WI38 (cell line): ENCODE measurements around the gene CDK14.

Experiments used
- H3K4me3 ChIP-seq: 2 replicates; pipeline ENCODE4 v1.5.1; 2011; ENCODE audit warnings: low read depth, mild to moderate bottlenecking, control low read depth, low read length
- CTCF ChIP-seq: IDR thresholded peaks from 2 replicates; pipeline ENCODE4 v1.5.1; 2012; ENCODE audit warnings: low read depth, mild to moderate bottlenecking, control low read depth, low read length

Gene CDK14

DNA sequence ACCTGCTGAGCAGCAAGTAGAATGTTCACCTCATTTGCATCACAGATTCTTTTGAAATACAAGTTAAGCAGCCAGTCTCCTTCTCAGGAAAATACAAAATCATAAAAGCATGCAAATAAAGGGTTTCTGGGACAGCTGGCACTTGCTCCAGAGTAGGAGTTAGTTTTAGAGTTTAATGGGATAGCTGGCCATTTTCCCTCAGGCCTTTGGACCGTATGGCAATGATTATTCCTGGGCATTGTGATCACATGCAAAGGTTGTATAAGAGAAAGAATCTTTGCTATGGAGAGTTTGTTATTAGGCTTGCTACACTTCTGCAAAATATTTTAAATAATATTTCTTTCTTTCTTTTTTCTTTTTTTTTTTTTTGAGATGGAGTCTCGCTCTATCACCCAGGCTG is 240.8 kb downstream of the CDK14 start:
- TF ChIP-seq CTCF: no peak

GRCh38 chr7:90838799-90839198 is 242.7 kb downstream of the CDK14 start:
- no peak for TF ChIP-seq CTCF
- no peak overlapping the region for H3K4me3 ChIP-seq

More for the DNA sequence above, 240.8 kb downstream of the CDK14 start:
- H3K4me3 ChIP-seq: no peak overlapping the region

DNA sequence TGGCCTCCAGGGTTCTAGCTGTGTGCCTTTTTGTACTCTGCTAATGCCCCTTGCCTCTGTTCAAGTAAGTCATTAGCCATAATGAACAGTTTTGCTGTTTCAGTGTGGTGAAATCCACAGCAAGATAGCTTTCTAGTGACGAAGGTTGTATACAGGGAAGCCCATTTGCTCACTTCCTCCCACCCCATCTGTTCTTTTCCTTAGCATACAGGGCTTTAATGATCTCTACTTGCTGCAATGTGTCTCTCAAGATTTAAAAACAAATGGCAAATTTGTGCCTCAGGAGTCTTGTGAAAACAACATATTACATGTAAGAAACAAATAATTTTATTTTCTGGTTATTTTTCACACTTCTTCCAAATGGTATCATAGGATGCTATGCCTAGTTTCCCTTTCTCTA is 243.2 kb downstream of the CDK14 start:
- H3K4me3 ChIP-seq: no peak overlapping the region
- no peak for TF ChIP-seq CTCF

DNA sequence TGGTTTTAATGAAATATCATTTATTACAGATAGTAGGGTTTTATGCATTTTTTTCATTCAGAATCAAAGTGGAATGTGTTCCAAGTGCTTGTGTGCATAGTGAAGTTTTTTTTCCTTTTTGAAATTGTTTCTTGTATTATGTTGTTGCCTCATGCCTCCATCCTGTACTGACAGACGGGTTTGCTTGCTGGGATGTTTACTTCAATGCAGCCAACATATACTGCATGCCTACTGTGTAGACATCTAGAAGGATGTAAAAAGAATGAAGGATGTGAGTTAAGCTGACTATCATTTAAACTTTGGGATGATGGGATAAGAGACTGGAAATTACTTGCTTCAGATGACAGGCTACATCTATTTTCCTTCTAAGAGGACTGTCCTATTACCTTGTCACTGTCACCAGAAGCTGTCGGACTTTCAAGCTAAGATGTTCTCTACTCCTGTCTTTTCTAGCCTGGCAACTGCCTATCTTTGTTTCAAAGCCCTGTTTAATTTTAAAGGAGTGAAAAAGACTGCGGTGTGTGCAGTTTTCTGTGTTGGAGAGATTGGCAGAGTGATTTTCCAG is 243.7 kb downstream of the CDK14 start:
- no peak for TF ChIP-seq CTCF
- no peak overlapping the region for H3K4me3 ChIP-seq

GRCh38 chr7:90841759-90842429 is 245.8 kb downstream of the CDK14 start:
- TF ChIP-seq CTCF: no peak
- H3K4me3 ChIP-seq: no peak overlapping the region

DNA sequence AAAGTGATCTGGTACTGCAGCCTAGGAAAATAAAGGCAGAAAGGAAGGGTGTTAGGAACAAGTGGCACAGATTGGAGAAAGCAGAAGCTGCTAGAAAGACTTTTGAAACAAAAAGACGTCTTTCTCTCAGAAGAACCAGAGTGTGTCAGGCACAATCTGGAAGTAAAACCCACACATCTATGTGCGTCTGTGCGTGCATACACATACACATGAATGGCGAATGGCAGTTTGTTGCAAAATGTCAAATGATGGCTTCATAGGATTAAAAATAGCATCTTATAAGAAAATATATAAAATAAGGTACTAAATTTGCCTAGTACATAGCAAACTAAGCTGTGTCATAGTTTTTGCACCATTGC is 246.3 kb downstream of the CDK14 start:
- H3K4me3 ChIP-seq: no peak overlapping the region
- TF ChIP-seq CTCF: no peak

DNA sequence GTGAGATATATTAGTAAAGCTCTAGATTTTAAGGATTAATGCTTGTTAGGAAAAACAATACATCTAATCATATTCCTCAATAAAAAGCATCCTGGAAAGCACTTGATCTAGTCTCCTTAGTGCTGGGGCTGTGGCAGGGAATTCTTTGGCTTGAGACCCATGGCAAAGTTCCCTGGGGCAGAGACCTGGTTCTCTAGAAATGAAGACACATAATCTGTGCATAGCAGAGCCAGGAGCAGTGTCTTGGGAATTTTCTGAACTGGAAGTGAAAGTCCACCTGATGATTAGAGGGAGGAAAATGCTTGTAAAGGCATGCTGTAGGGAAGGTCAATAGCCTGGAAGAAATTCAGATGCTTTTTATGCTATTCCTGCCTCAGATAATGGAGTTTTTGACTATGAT is 247.4 kb downstream of the CDK14 start:
- no peak overlapping the region for H3K4me3 ChIP-seq
- no peak for TF ChIP-seq CTCF
